CD14-positive monocyte (primary cell): ENCODE results near the gene WRNIP1. TPM values are rescaled to one million over a fixed set of nuclear protein-coding genes. Genes with fewer than 3 reads are reported as not detected.
A peak's percentile ranks its signal among the peaks of the same experiment; 100 is the strongest.

Experiments
- DNase-seq, 3 donors: peaks; one replicate each; pipeline ENCODE4 v3.0.0-alpha.2; 2011 to 2022
- H2AFZ ChIP-seq: 2 replicates; pipeline ENCODE4 v1.6.0; 2012; ENCODE audit warnings: mild to moderate bottlenecking, low read depth, low read length, inconsistent platforms; ENCODE audit not compliant: insufficient read depth, poor library complexity, severe bottlenecking
- H3K27ac ChIP-seq, 2 donors: 1 replicate in 1 of 2; 2 replicates in 1 of 2; pipeline ENCODE4 v1.5.1; 2012 to 2013; ENCODE audit warnings: low read length in 2 of 2, control low read depth in 1 of 2, inconsistent platforms in 1 of 2, low read depth in 1 of 2, mild to moderate bottlenecking in 1 of 2
- H3K27me3 ChIP-seq, 2 donors: one replicate each; pipeline versions ENCODE4 v1.6.0 to v1.6.1; 2011 to 2013; ENCODE audit warnings: low read length in 2 of 2; ENCODE audit not compliant: control insufficient read depth in 2 of 2, insufficient read depth in 2 of 2
- H3K36me3 ChIP-seq, 2 donors: replicated peaks in 1 of 2; 1 replicate in 1 of 2; 2 replicates in 1 of 2; pipeline versions ENCODE4 v1.5.1 to v1.6.1; 2012 to 2013; ENCODE audit warnings: low read length in 2 of 2, control low read depth in 1 of 2, inconsistent platforms in 1 of 2, mild to moderate bottlenecking in 1 of 2; ENCODE audit not compliant: insufficient read depth in 2 of 2, control insufficient read depth in 1 of 2
- H3K4me1 ChIP-seq, 2 donors: 1 replicate in 1 of 2; 2 replicates in 1 of 2; pipeline versions ENCODE4 v1.5.1 to v1.6.1; 2012 to 2013; ENCODE audit warnings: low read length in 2 of 2, control low read depth in 1 of 2, inconsistent platforms in 1 of 2, mild to moderate bottlenecking in 1 of 2, moderate library complexity in 1 of 2; ENCODE audit not compliant: insufficient read depth in 2 of 2, control insufficient read depth in 1 of 2
- H3K4me2 ChIP-seq: replicated peaks from 2 replicates; pipeline ENCODE3; 2012; ENCODE audit warnings: low read length, moderate library complexity, mild to moderate bottlenecking; ENCODE audit not compliant: poor library complexity, severe bottlenecking; ENCODE audit errors: extremely low read depth
- H3K4me3 ChIP-seq, 3 experiments: fragments of 200-600 bp in 1 of 3; sonication (generic) in 1 of 3; replicated peaks in 1 of 3; 1 replicate in 2 of 3; 2 replicates in 1 of 3; pipeline ENCODE4 v1.5.1; 2011 to 2013; ENCODE audit warnings: low read length in 3 of 3, mild to moderate bottlenecking in 3 of 3, control low read depth in 2 of 3, low read depth in 2 of 3, inconsistent platforms in 1 of 3, moderate library complexity in 1 of 3
- H3K79me2 ChIP-seq: 2 replicates; pipeline ENCODE4 v1.6.0; 2012; ENCODE audit warnings: mild to moderate bottlenecking, control low read depth, inconsistent platforms, low read length, moderate library complexity; ENCODE audit not compliant: insufficient read depth
- H3K9ac ChIP-seq: 2 replicates; pipeline ENCODE4 v1.6.0; 2017; ENCODE audit warnings: low read length, mild to moderate bottlenecking; ENCODE audit not compliant: insufficient read depth, poor library complexity, severe bottlenecking
- H3K9me3 ChIP-seq, 2 donors: replicated peaks in 1 of 2; 1 replicate in 1 of 2; 2 replicates in 1 of 2; pipeline versions ENCODE4 v1.5.1 to v1.6.1; 2012 to 2013; ENCODE audit warnings: low read length in 2 of 2, control low read depth in 1 of 2; ENCODE audit not compliant: control insufficient read depth in 1 of 2, insufficient read depth in 1 of 2
- H4K20me1 ChIP-seq: 2 replicates; pipeline ENCODE4 v1.6.0; 2012; ENCODE audit warnings: mild to moderate bottlenecking, low read length, control low read depth, moderate library complexity; ENCODE audit not compliant: insufficient read depth
- H3K27ac Mint-ChIP-seq, 7 donors: one replicate each; pipeline ENCODE4 v1.8.0; 2020; ENCODE audit warnings: mild to moderate bottlenecking in 7 of 7, mixed read lengths in 7 of 7, moderate library complexity in 6 of 7, inconsistent platforms in 2 of 7
- H3K27me3 Mint-ChIP-seq, 3 donors: one replicate each; pipeline ENCODE4 v1.8.0; 2021 to 2022; ENCODE audit warnings: low read depth in 3 of 3, mild to moderate bottlenecking in 3 of 3, mixed read lengths in 3 of 3, moderate library complexity in 3 of 3, inconsistent platforms in 1 of 3
- H3K36me3 Mint-ChIP-seq, 2 donors: one replicate each; pipeline ENCODE4 v1.8.0; 2020; ENCODE audit warnings: mixed read lengths in 2 of 2, inconsistent platforms in 1 of 2, mild to moderate bottlenecking in 1 of 2
- H3K4me1 Mint-ChIP-seq: one replicate; pipeline ENCODE4 v1.8.0; 2020; ENCODE audit warnings: mild to moderate bottlenecking, mixed read lengths
- H3K4me3 Mint-ChIP-seq, 2 donors: one replicate each; pipeline ENCODE4 v1.8.0; 2020; ENCODE audit warnings: mild to moderate bottlenecking in 2 of 2, mixed read lengths in 2 of 2, moderate library complexity in 1 of 2
- H3K9me3 Mint-ChIP-seq, 7 donors: one replicate each; pipeline ENCODE4 v1.8.0; 2020 to 2022; ENCODE audit warnings: mixed read lengths in 7 of 7, mild to moderate bottlenecking in 6 of 7, moderate library complexity in 6 of 7, inconsistent platforms in 2 of 7
- CTCF ChIP-seq: fragments of 200-600 bp; IDR thresholded peaks from one replicate; pipeline ENCODE4 v1.8.0; 2022; ENCODE audit warnings: antibody characterized with exemption, mild to moderate bottlenecking
- WGBS: methylation state at CpG from one replicate; pipeline ENCODE4 v1.1.5; 2013; ENCODE audit warnings: missing lambda C conversion rate; ENCODE audit not compliant: insufficient coverage; 5-methylcytosine and 5-hydroxymethylcytosine counted together
- intact Hi-C, 2 donors: fragments of 100-400 bp; cut with micrococcal nuclease; formaldehyde crosslinking; loops; one replicate each; pipeline versions ENCODE4 v1.15.0 to v1.15.1; 2023
- polyA plus RNA-seq, 3 donors: library from polyadenylated mRNA; depleted of rRNA in 1 of 3; unstranded in 2 of 3; stranded (reverse) in 1 of 3; fragments of 300-500 nt in 2 of 3; fragments of >200 nt in 1 of 3; fragmentation: Illumina TruSeq in 2 of 3; gene quantifications; 1 replicate in 2 of 3; 2 replicates in 1 of 3; pipeline ENCODE4 v1.2.3, GENCODE V29; 2012 to 2021

WRNIP1 gene
- polyA plus RNA-seq, 3 donors = 17.5 to 25.8 (median 17.8) TPM

GRCh38 chr6:2764610-2765165 is 505 bp upstream of the WRNIP1 start:
- Mint-ChIP-seq H3K27me3 (no peaks in the 10 kb centered on the region), H3K36me3 (peaks cover 0 to 5% of the 10 kb centered on the region in 2 donors), H3K4me3 (peak overlapping the region; percentile 85 to 94), H3K9me3 (peaks cover 0 to 13% (median 2%) of the 10 kb centered on the region in 7 donors), H3K4me1 (peaks cover 45% of the 10 kb centered on the region), H3K27ac (peak overlapping the region; percentile 98 to 99 (median 99))
- Histone ChIP-seq H3K9ac (peak overlapping the region; percentile 59), H3K4me1 (peaks cover 39 to 51% of the 10 kb centered on the region in 2 donors), H3K4me3 (peak overlapping the region; percentile 59 to 72 (median 70)), H3K4me2 (peak overlapping the region; percentile 77), H3K36me3 (peaks cover 0 to under 1% of the 10 kb centered on the region in 2 donors), H4K20me1 (peaks cover 27% of the 10 kb centered on the region), H3K27ac (peak overlapping the region; percentile 88 to 89), H3K79me2 (peaks cover 42% of the 10 kb centered on the region), H2AFZ (peak overlapping the region; percentile 68), H3K27me3 (no peaks in the 10 kb centered on the region), H3K9me3 (peaks cover 0 to 6% of the 10 kb centered on the region in 2 donors)
- no peak for TF ChIP-seq CTCF
- intact Hi-C loops = loop anchor here (5.0 to 10.0 kb wide), 4 partner anchors 290 to 1170 kb away; partner anchors contain the start of genes GMDS (in 1 of the 2) and RIPK1 (in 1 of the 2)
- under 1% methylated on average over 32 of the region's 45 CpGs for WGBS
- peak; percentile 64 to 67 (median 67) for DNase-seq

GRCh38 chr6:2765896-2766766 is 938 bp downstream of the WRNIP1 start:
- Histone ChIP-seq H3K4me3 (peak overlapping the region; percentile 82 to 98 (median 92)), H4K20me1 (peaks cover 40% of the 10 kb centered on the region), H3K79me2 (peaks cover 56% of the 10 kb centered on the region), H3K27me3 (no peaks in the 10 kb centered on the region), H3K4me2 (peak overlapping the region; percentile 92), H2AFZ (peak overlapping the region; percentile 89), H3K9me3 (peaks cover 0 to 6% of the 10 kb centered on the region in 2 donors), H3K4me1 (peaks cover 39 to 60% of the 10 kb centered on the region in 2 donors), H3K27ac (peak overlapping the region; percentile 22 to 82), H3K36me3 (peaks cover 8 to 15% of the 10 kb centered on the region in 2 donors), H3K9ac (peak overlapping the region; percentile 89)
- Mint-ChIP-seq H3K4me3 (peak overlapping the region; percentile 91 to 93), H3K9me3 (peaks cover 0 to 7% (median 0%) of the 10 kb centered on the region in 7 donors), H3K27me3 (peaks cover 0 to 2% (median 0%) of the 10 kb centered on the region in 3 donors), H3K27ac (peak overlapping the region; percentile 15 to 88 (median 76)), H3K36me3 (peaks cover 11 to 17% of the 10 kb centered on the region in 2 donors), H3K4me1 (peaks cover 58% of the 10 kb centered on the region)
- intact Hi-C loops = loop anchor here (5.0 to 10.0 kb wide), 4 partner anchors 289 to 1171 kb away; partner anchors contain the start of genes GMDS (in 1 of the 2) and RIPK1 (in 1 of the 2)
- under 1% methylated on average over 88 of the region's 91 CpGs for WGBS
- no peak for TF ChIP-seq CTCF
- peak in 2 of 3 donors; percentile 30 to 40 for DNase-seq
